A549 (cell line): ENCODE results near the gene RANBP17. TPM values are rescaled to one million over a fixed set of nuclear protein-coding genes. Genes with fewer than 3 reads are reported as not detected.

ENCODE experiments used
- ATAC-seq, 2 experiments: fragments of 200-7000 bp in 1 of 2; fragments of >200 bp in 1 of 2; cut with Nextera tagmentation in 1 of 2; cut with Tn5 transposase in 1 of 2; 3 replicates each; pipeline versions ENCODE4 v1.8.0 to v1.9.1; 2018 to 2020; ENCODE audit warnings: mild to moderate bottlenecking in 1 of 2, moderate library complexity in 1 of 2
- CTCF ChIA-PET: fragments of 300-600 bp; sonication (Branson Sonifier 250); formaldehyde crosslinking; extraction: SDS; loops from one replicate; lab custom pipeline; 2021; ENCODE audit warnings: antibody characterized with exemption, inconsistent platforms; lab: Yijun Ruan, JAX
- POLR2A ChIA-PET: fragments of 350-600 bp; formaldehyde crosslinking; extraction: SDS; loops from one replicate; lab custom pipeline; 2021; ENCODE audit warnings: antibody characterized with exemption, inconsistent platforms; lab: Yijun Ruan, JAX
- DNase-seq, 2 experiments: peaks; one replicate each; pipeline versions ENCODE4 v3.0.0 to v3.0.0-alpha.2; 2011 to 2016; ENCODE audit warnings: low read depth in 1 of 2, low spot score in 1 of 2
- FAIRE-seq: peaks from 2 replicates; lab custom pipeline; 2011; peaks lifted over from hg19 to GRCh38; lab: Jason Lieb, UNC
- H3K27ac ChIP-seq, 2 experiments: fragments of >200 bp; sonication (Bioruptor Twin); formaldehyde crosslinking; 3 replicates each; pipeline ENCODE4 v1.5.1; 2016 to 2017
- H3K4me1 ChIP-seq: fragments of >200 bp; sonication (Bioruptor Twin); formaldehyde crosslinking; 3 replicates; pipeline ENCODE4 v1.6.1; 2016
- H3K4me2 ChIP-seq: fragments of >200 bp; sonication (Bioruptor Twin); formaldehyde crosslinking; 3 replicates; pipeline ENCODE4 v1.6.1; 2016
- H3K4me3 ChIP-seq: fragments of >200 bp; sonication (Bioruptor Twin); formaldehyde crosslinking; 3 replicates; pipeline ENCODE4 v1.5.1; 2016
- H3K9me3 ChIP-seq: fragments of >200 bp; sonication (Bioruptor Twin); formaldehyde crosslinking; 3 replicates; pipeline ENCODE4 v1.6.1; 2016
- ATOH8 ChIP-seq: fragments of 250-450 bp; sonication (Bioruptor Pico); IDR thresholded peaks from 2 replicates; pipeline ENCODE4 v1.5.0; 2020; ENCODE audit warnings: low read depth, mild to moderate bottlenecking, moderate library complexity
- CBX8 ChIP-seq: fragments of 200-600 bp; sonication (generic); IDR thresholded peaks from 2 replicates; pipeline ENCODE4 v1.6.1; 2016
- CEBPB ChIP-seq, 2 experiments: fragments of >200 bp in 1 of 2; sonication (Bioruptor Twin) in 1 of 2; formaldehyde crosslinking in 1 of 2; IDR thresholded peaks; 2 replicates each; pipeline ENCODE4 v1.6.1; 2012 to 2016
- CHD4 ChIP-seq: fragments of 200-600 bp; sonication (generic); IDR thresholded peaks from 2 replicates; pipeline ENCODE4 v1.6.1; 2016; ENCODE audit warnings: antibody characterized with exemption, mild to moderate bottlenecking, borderline replicate concordance
- CTCF ChIP-seq: fragments of >200 bp; sonication (Bioruptor Twin); formaldehyde crosslinking; IDR thresholded peaks from 3 replicates; pipeline ENCODE4 v1.5.1; 2016
- E2F6 ChIP-seq: IDR thresholded peaks from 2 replicates; pipeline ENCODE4 v1.6.1; 2012; ENCODE audit warnings: low read depth, borderline replicate concordance
- EHMT2 ChIP-seq: fragments of 200-600 bp; sonication (generic); IDR thresholded peaks from 2 replicates; pipeline ENCODE4 v1.6.1; 2016; ENCODE audit warnings: antibody characterized with exemption, low read depth, mild to moderate bottlenecking, moderate library complexity
- EP300 ChIP-seq, 2 experiments: fragments of >200 bp; sonication (Bioruptor Twin); formaldehyde crosslinking; IDR thresholded peaks; 2 replicates in 1 of 2; 3 replicates in 1 of 2; pipeline ENCODE4 v1.6.1; 2016 to 2017
- ESRRA ChIP-seq: fragments of 150-350 bp; IDR thresholded peaks from 2 replicates; pipeline ENCODE4 v1.6.1; 2014; ENCODE audit warnings: mild to moderate bottlenecking, low read length, borderline replicate concordance
- GATA3 ChIP-seq: IDR thresholded peaks from 2 replicates; pipeline ENCODE4 v1.6.1; 2012; ENCODE audit warnings: borderline replicate concordance
- HDAC2 ChIP-seq: fragments of 200-600 bp; sonication (generic); IDR thresholded peaks from 2 replicates; pipeline ENCODE4 v1.6.1; 2016
- HOXA7 ChIP-seq: fragments of 250-450 bp; sonication (Bioruptor Pico); IDR thresholded peaks from 2 replicates; pipeline ENCODE4 v1.5.0; 2020; ENCODE audit warnings: mild to moderate bottlenecking, moderate library complexity
- HOXB13 ChIP-seq: fragments of 250-450 bp; sonication (Bioruptor Pico); IDR thresholded peaks from 2 replicates; pipeline ENCODE4 v1.5.0; 2020; ENCODE audit warnings: low read depth, mild to moderate bottlenecking, moderate library complexity
- KDM1A ChIP-seq: fragments of 200-600 bp; sonication (generic); IDR thresholded peaks from 2 replicates; pipeline ENCODE4 v1.6.1; 2016; ENCODE audit warnings: low read depth, mild to moderate bottlenecking
- KDM5A ChIP-seq: fragments of 200-600 bp; sonication (generic); IDR thresholded peaks from 2 replicates; pipeline ENCODE4 v1.6.1; 2016; ENCODE audit warnings: antibody characterized with exemption, mild to moderate bottlenecking
- MAX ChIP-seq: IDR thresholded peaks from 2 replicates; pipeline ENCODE4 v1.6.1; 2012
- MAZ ChIP-seq: fragments of 150-350 bp; IDR thresholded peaks from 2 replicates; pipeline ENCODE4 v1.6.1; 2014; ENCODE audit warnings: antibody characterized with exemption, low read depth, low read length, borderline replicate concordance
- MYC ChIP-seq: IDR thresholded peaks from 2 replicates; pipeline ENCODE4 v1.6.1; 2012; ENCODE audit warnings: mild to moderate bottlenecking, inconsistent platforms, low read length, improper control_type of control experiment, borderline replicate concordance
- NPAS2 ChIP-seq: fragments of 250-450 bp; sonication (Bioruptor Pico); IDR thresholded peaks from 2 replicates; pipeline ENCODE4 v1.8.0; 2022; ENCODE audit warnings: mild to moderate bottlenecking, moderate library complexity, borderline replicate concordance
- NR3C1 ChIP-seq: fragments of >200 bp; sonication (Bioruptor Twin); formaldehyde crosslinking; IDR thresholded peaks from 3 replicates; pipeline ENCODE4 v1.6.1; 2017
- PHF8 ChIP-seq: fragments of 200-600 bp; sonication (generic); IDR thresholded peaks from 2 replicates; pipeline ENCODE4 v1.6.1; 2016; ENCODE audit warnings: low read depth, mild to moderate bottlenecking, antibody characterized with exemption, moderate library complexity, borderline replicate concordance
- POLR2A ChIP-seq: IDR thresholded peaks from 2 replicates; pipeline ENCODE4 v1.6.1; 2012; ENCODE audit warnings: mild to moderate bottlenecking, low read length
- POLR2AphosphoS2 ChIP-seq: conservative IDR thresholded peaks from 2 replicates; pipeline ENCODE4 v1.6.1; 2012; ENCODE audit warnings: low read length, improper control_type of control experiment, inconsistent platforms
- RAD21 ChIP-seq, 2 experiments: fragments of >200 bp in 1 of 2; sonication (Bioruptor Twin) in 1 of 2; formaldehyde crosslinking in 1 of 2; IDR thresholded peaks in 1 of 2; conservative IDR thresholded peaks in 1 of 2; 2 replicates in 1 of 2; 3 replicates in 1 of 2; pipeline ENCODE4 v1.6.1; 2012 to 2018; ENCODE audit warnings: inconsistent platforms in 1 of 2
- RARB ChIP-seq: fragments of 250-450 bp; sonication (Bioruptor Pico); IDR thresholded peaks from 2 replicates; pipeline ENCODE4 v1.8.0; 2021; ENCODE audit warnings: mild to moderate bottlenecking, moderate library complexity
- RCOR1 ChIP-seq: fragments of 150-350 bp; IDR thresholded peaks from 2 replicates; pipeline ENCODE4 v1.6.1; 2014; ENCODE audit warnings: antibody characterized with exemption, low read length, low read depth
- SMC3 ChIP-seq: fragments of >200 bp; sonication (Bioruptor Twin); formaldehyde crosslinking; IDR thresholded peaks from 3 replicates; pipeline ENCODE4 v1.6.1; 2018; ENCODE audit warnings: inconsistent platforms
- TFCP2L1 ChIP-seq: fragments of 250-450 bp; sonication (Bioruptor Pico); IDR thresholded peaks from 2 replicates; pipeline ENCODE4 v1.5.0; 2021; ENCODE audit warnings: mild to moderate bottlenecking
- TP53 ChIP-seq: fragments of 250-450 bp; sonication (Bioruptor Pico); IDR thresholded peaks from 2 replicates; pipeline ENCODE4 v1.5.0; 2021; ENCODE audit warnings: mild to moderate bottlenecking, moderate library complexity
- ZC3H11A ChIP-seq: fragments of 450-650 bp; IDR thresholded peaks from 2 replicates; pipeline ENCODE4 v1.6.1; 2014; ENCODE audit warnings: antibody characterized with exemption, mild to moderate bottlenecking
- ZNF302 ChIP-seq: fragments of 250-450 bp; sonication (Bioruptor Pico); IDR thresholded peaks from 2 replicates; pipeline ENCODE4 v1.9.0; 2021; ENCODE audit warnings: inconsistent platforms, mild to moderate bottlenecking, moderate library complexity
- ZSCAN20 ChIP-seq: fragments of 250-450 bp; sonication (Bioruptor Pico); IDR thresholded peaks from 2 replicates; pipeline ENCODE4 v1.8.0; 2022; ENCODE audit warnings: mild to moderate bottlenecking, moderate library complexity
- WGBS: methylation state at CpG from one replicate; pipeline ENCODE4 v1.1.6; 2017; ENCODE audit errors: missing lambda C conversion rate; 5-methylcytosine and 5-hydroxymethylcytosine counted together
- polyA plus RNA-seq, 4 experiments: library from polyadenylated mRNA; depleted of rRNA in 3 of 4; stranded (reverse); fragments of >200 nt; fragmentation: RNase III in 1 of 4; extraction: RNeasy Plus Mini Kit Qiagen cat#74134 plus additional on column Dnase treatment in 1 of 4; gene quantifications; 2 replicates in 3 of 4; 3 replicates in 1 of 4; pipeline ENCODE4 v1.2.3, GENCODE V29; 2011 to 2017
- TF ChIP-seq, protein P1 (sequence below): fragments of >200 bp; sonication (Bioruptor Twin); formaldehyde crosslinking; IDR thresholded peaks from 3 replicates; pipeline ENCODE4 v1.6.1; 2016
- TF ChIP-seq, protein P2 (sequence below): fragments of >200 bp; sonication (Bioruptor Twin); formaldehyde crosslinking; IDR thresholded peaks from 2 replicates; pipeline ENCODE4 v1.6.1; 2016
- TF ChIP-seq, protein P3 (sequence below): fragments of 450-650 bp; IDR thresholded peaks from 2 replicates; pipeline ENCODE4 v1.6.1; 2014; ENCODE audit warnings: antibody characterized with exemption
- TF ChIP-seq, protein P4 (sequence below): IDR thresholded peaks from 2 replicates; pipeline ENCODE4 v1.6.1; 2012

RANBP17 gene
- polyA plus RNA-seq, 2 of the 4 experiments (the other 2 are of a cell fraction): 3.4 to 9.2 TPM

DNA sequence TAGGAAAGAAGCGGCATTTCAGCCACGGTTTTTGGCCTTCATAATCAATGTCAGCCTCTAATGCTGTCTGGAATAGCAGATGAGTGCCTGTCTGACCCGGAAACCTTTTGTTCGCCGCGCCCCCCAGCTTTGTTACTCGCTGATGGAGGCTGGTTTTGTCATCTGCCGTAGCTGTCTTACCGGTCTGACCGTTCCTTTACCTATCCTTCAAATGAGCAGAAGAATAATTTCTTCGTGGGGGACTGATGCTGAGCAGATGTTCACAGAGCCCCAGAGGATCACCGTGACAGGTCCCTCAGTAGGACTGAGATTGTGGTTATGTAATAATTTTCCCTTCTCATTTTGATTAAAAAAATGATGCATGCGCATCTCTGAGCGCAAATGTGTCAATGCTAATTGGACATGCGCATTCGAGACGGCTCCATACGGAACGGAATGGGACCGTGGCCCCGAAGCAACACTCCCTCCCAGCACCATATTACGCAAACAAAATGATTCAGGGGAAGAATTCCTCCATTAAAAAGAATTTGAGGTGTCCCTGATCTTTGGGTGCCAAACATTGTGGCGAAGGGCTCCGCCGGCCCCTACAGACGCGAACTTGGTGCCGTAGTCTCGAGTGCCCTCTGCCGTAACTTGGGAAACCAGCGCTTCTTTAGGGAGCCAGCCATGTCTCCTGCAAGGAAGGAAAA is 474.8 kb downstream of the RANBP17 start:
- peak; percentile 39 for FAIRE-seq

More for the DNA sequence above, 474.8 kb downstream of the RANBP17 start:
- ATAC-seq (peak; percentile 91 to 97), DNase-seq (peak; percentile 32 to 70)
- CTCF ChIA-PET: interaction anchor here (0.7 to 14.8 kb wide), 15 partner anchors 8 to 592 kb away, joined by 3 to 239 read pairs (median 4); no protein-coding TSS in a partner anchor
- H3K4me3 ChIP-seq: peak overlapping the region; percentile 49
- no peak for TF ChIP-seq RARB
- no peak for TF ChIP-seq HOXA7
- no peak for TF ChIP-seq ZSCAN20 (CRISPR knock-in tag)
- TF ChIP-seq MYC: no peak
- no peak for TF ChIP-seq EHMT2
- no peak for TF ChIP-seq GATA3
- TF ChIP-seq TFCP2L1 (CRISPR knock-in tag): no peak
- TF ChIP-seq HOXB13 (CRISPR knock-in tag): no peak
- TF ChIP-seq, protein P1, sequence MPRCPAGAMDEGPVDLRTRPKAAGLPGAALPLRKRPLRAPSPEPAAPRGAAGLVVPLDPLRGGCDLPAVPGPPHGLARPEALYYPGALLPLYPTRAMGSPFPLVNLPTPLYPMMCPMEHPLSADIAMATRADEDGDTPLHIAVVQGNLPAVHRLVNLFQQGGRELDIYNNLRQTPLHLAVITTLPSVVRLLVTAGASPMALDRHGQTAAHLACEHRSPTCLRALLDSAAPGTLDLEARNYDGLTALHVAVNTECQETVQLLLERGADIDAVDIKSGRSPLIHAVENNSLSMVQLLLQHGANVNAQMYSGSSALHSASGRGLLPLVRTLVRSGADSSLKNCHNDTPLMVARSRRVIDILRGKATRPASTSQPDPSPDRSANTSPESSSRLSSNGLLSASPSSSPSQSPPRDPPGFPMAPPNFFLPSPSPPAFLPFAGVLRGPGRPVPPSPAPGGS: no peak
- TF ChIP-seq CHD4: no peak
- no peak for TF ChIP-seq CBX8
- no peak for TF ChIP-seq HDAC2
- TF ChIP-seq POLR2A: no peak
- TF ChIP-seq RAD21 (conservative IDR thresholded peaks at IDR 0.05 in 1 of 2, IDR thresholded peaks at IDR 0.05 in 1 of 2): peak; percentile 85 to 86
- TF ChIP-seq, protein P2, sequence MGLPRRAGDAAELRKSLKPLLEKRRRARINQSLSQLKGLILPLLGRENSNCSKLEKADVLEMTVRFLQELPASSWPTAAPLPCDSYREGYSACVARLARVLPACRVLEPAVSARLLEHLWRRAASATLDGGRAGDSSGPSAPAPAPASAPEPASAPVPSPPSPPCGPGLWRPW: no peak
- no peak for TF ChIP-seq ATOH8 (CRISPR knock-in tag)
- no peak for TF ChIP-seq E2F6
- TF ChIP-seq NR3C1: no peak
- peak; percentile 46; the same call in 1 of the 2 replicates for TF ChIP-seq MAX
- no peak for TF ChIP-seq TP53 (CRISPR knock-in tag)
- TF ChIP-seq EP300 (IDR thresholded peaks at IDR 0.05): no peak
- no peak for TF ChIP-seq ESRRA
- no peak for TF ChIP-seq NPAS2
- TF ChIP-seq RCOR1: no peak
- TF ChIP-seq ZC3H11A: no peak
- TF ChIP-seq CTCF: peak; percentile 81
- TF ChIP-seq PHF8: no peak
- TF ChIP-seq ZNF302 (CRISPR knock-in tag): no peak
- TF ChIP-seq, protein P3, sequence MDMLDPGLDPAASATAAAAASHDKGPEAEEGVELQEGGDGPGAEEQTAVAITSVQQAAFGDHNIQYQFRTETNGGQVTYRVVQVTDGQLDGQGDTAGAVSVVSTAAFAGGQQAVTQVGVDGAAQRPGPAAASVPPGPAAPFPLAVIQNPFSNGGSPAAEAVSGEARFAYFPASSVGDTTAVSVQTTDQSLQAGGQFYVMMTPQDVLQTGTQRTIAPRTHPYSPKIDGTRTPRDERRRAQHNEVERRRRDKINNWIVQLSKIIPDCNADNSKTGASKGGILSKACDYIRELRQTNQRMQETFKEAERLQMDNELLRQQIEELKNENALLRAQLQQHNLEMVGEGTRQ: no peak
- no peak for TF ChIP-seq MAZ
- peak; percentile 84 for TF ChIP-seq SMC3
- TF ChIP-seq, protein P4, sequence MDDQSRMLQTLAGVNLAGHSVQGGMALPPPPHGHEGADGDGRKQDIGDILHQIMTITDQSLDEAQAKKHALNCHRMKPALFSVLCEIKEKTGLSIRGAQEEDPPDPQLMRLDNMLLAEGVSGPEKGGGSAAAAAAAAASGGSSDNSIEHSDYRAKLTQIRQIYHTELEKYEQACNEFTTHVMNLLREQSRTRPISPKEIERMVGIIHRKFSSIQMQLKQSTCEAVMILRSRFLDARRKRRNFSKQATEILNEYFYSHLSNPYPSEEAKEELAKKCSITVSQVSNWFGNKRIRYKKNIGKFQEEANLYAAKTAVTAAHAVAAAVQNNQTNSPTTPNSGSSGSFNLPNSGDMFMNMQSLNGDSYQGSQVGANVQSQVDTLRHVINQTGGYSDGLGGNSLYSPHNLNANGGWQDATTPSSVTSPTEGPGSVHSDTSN: no peak
- no peak for TF ChIP-seq KDM1A
- TF ChIP-seq CEBPB (IDR thresholded peaks at IDR 0.05): no peak
- no peak for TF ChIP-seq KDM5A
- no peak for TF ChIP-seq POLR2AphosphoS2
- no peaks in the 10 kb centered on the region for H3K9me3 ChIP-seq
- H3K4me1 ChIP-seq: 0 out of 3 replicates have a peak, but pooled peaks cover 4% of the 10 kb centered on the region
- POLR2A ChIA-PET: no interaction called here
- peak overlapping the region; percentile 91 for H3K4me2 ChIP-seq
- H3K27ac ChIP-seq: peak overlapping the region; percentile 68 to 81
- 16% methylated on average over 31 of the region's 31 CpGs for WGBS
